Epithelial cell of prostate (primary cell): ENCODE results near the gene CD300LF.

Experiments used
- DNase-seq: peaks from one replicate; pipeline ENCODE4 v3.0.0-alpha.2; 2011; ENCODE audit warnings: low read depth, low spot score
- H3K27ac ChIP-seq: fragments of 450-650 bp; 2 replicates; pipeline ENCODE4 v1.5.1; 2017; ENCODE audit warnings: mild to moderate bottlenecking

CD300LF gene

DNA sequence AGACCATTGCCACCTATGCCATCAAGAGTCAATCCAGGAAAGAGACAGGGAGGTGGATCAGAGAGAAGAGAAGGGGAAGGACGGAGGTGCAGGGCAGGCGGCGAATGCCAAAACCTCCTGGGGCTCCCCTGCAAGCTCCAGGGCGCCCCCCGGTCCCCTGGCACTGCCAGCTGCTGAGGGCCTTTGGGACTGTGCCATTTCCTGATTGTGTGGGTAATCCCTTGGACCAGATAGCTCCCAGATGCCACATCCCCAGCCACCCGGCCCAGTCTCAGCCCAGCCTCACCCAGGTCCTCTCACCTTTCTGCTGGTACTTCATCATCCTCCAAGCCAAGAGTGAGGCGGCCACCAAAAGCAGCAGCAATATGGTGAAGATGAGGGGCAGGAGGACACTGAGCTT lies 14.7 kb downstream of the CD300LF start:
- H3K27ac ChIP-seq, result no peak overlapping the region
- DNase-seq, result no peak

DNA sequence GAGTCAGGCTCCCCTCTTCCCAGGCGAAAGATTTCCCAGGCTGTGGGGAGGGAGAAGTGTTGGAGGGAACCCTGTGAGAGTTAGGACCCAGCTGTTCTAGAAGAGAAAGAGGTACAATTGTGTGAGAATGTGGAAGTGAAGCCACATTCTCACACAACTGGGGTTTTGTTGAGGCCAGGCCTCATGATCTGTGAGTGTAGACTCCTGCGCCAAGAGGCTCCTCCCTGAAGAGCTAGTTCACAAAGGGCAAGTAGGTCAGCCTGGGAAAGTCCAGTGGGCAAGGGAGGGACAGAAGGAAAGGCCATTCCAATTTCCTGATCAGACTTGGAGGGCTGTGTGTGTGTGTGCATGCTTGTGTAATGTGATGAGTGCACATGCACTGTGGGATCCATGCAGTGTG lies 15.2 kb downstream of the CD300LF start:
- no peak for DNase-seq

DNA sequence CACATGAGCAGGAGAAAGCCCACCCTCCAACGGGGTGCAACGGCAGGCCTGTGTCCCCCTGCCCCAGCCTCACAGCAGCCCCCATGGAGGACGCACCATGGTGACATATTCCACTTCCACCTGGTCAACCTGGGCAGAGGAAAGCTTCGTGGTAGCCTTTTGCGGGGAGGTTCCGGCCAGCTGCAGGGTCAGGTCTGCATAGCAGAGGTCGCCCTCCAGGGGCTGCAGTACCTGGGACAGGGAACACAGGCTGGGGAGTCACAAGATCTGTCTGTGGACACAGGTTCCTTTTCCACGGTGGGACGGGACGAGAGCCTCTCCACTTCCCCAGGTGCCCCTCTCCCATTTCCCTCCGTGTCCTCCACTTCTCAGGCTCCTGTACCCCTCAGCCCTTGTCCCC lies 17.1 kb downstream of the CD300LF start:
- no peak overlapping the region for H3K27ac ChIP-seq
- no peak for DNase-seq

More for the DNA sequence above, 15.2 kb downstream of the CD300LF start:
- no peak overlapping the region for H3K27ac ChIP-seq

DNA sequence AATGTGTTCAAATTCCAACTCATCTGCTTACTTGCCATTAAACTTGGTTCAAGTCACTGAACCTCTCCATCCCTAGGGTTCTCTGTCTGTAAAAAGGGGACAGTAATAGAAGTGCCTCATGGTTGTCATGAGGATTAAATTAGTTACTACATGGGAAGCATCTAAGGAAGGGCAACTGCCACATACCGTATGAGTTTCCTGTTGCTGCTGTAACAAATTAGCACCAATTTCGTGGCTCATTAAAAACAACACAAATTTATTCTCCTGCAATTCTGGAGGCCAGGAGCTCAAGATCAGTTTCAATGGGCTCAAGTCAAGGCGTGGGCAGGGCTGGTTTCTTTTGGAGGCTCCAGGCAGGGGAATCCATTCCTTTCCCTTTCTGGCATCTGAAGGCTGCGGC lies 18.6 kb downstream of the CD300LF start:
- DNase-seq, result no peak
- H3K27ac ChIP-seq, result no peak overlapping the region

DNA sequence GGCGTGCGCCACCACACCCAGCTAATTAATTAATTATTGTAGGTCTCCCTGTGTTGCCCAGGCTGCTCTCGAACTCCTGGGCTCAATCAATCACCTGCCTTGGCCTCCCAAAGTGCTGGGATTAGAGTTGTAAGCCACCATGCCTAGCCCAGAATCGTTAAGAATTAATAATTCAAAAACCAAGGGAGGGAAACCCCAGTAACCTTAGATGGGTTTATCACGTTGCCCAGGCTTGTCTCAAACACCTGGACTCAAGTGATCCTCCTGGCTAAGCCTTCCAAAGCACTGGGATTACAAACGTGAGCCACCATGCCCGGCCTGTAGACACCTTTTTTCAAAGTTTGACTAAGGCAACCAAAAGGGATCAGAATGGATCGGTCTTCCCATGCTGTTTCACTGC lies 21.6 kb downstream of the CD300LF start:
- no peak for DNase-seq
- H3K27ac ChIP-seq, result no peak overlapping the region

DNA sequence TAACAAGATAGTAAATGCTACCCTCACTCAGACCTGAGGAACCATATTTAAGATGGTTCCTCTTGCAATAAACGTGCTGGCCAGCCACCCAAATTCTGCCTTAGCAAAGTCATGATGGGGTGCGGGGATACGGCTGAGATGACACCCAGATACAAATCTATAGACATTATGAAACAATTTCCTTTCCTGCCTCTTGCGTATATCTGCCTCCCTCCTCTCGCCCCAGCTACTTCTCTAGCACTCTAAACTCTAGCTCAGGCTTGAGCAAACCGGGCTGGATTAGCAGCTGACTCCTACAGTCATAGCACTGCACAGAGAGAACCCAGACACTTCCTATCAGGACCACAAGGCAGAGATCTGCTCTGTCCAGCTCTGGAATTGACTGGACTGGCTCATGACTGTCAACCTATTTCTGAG lies 22.3 kb downstream of the CD300LF start:
- no peak for DNase-seq
- no peak overlapping the region for H3K27ac ChIP-seq

DNA sequence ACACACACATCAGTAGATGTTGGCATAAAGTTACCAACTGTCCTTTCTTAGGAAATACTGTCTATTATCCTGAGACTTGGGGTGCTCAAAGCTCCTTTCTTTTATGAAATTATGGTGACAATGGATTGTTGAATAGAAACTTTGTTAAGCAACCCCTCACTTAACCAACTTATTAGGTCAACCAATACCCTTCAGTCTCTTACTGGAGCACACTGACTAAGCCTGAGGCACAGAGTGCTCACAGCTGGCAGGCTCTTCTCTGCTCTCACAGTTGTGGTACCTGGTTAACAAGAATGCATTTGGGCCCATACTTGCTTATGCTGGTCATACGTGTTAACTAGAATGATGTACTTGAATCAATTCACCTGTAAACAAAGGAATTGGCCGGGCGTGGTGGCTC lies 24.8 kb downstream of the CD300LF start:
- no peak overlapping the region for H3K27ac ChIP-seq
- DNase-seq, result no peak

DNA sequence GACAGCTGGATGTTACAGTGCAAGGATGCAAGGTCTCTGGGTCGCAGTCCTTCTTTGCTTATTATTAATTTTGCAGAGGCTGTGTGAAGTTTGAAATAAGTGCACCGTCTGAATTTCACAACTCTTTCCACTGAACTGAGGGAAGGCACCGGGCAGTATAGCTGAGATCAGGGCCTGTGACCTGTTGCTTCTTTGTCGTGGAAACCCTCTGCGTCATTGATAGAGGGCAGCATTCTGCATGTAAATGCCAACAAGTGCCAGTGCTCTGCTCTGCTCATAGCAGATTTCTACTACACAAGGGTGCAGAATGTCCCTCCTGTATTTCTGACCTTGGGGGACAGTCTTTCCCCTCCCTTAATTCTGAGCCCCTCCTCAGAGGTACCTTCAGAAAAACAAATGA lies 26.0 kb downstream of the CD300LF start:
- H3K27ac ChIP-seq, result no peak overlapping the region
- no peak for DNase-seq

DNA sequence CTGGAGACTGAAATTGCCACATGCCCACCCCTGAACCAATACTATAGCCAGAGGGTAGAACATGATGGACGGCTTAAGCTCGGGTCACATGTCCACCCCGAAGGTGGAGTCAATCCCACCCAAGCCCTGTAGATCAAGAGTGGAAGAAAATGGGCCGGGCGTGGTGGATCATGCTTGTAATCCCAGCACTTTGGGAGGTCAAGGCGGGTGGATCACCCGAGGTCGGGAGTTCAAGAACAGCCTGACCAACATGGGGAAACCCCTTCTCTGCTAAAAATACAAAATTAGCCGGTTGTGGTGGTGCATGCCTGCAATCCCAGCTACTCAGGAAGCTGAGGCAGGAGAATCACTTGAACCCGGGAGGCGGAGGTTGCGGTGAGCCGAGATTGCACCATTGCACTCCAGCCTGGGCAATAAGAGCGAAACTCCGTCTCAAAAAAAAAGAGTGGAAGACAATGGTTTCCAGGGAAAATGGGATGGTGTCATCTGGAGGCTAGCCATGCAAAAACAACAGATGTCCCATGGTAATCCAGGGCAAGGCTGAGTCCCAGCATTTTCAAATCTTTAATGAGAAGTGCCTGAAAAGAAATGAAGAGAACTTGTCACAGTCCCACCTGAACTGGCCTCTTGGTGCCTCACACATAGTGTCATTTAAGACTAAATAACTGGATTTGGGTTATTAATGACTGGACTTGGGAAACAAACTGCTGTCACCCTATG lies 30.1 kb downstream of the CD300LF start:
- H3K27ac ChIP-seq, result no peak overlapping the region
- DNase-seq, result no peak

DNA sequence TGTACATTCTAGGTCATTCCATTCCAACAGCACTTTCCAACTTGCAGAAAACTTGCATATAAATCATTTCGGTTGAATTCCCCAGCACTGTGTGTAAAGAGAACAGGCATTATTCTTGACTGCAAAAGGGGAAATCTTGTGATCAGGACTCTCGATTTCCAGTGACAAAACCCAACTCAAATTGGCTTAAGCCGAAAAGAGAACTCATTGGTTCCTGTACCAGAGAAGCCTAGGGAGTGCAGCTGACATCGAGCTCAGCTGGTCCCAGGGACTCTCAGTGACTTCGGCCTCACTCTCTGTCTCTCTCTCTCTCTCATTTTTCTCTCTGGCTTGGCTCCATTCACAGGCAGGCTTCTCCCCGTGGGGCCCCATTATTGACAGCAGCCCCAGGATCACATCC lies 30.7 kb downstream of the CD300LF start:
- no peak overlapping the region for H3K27ac ChIP-seq
- no peak for DNase-seq

DNA sequence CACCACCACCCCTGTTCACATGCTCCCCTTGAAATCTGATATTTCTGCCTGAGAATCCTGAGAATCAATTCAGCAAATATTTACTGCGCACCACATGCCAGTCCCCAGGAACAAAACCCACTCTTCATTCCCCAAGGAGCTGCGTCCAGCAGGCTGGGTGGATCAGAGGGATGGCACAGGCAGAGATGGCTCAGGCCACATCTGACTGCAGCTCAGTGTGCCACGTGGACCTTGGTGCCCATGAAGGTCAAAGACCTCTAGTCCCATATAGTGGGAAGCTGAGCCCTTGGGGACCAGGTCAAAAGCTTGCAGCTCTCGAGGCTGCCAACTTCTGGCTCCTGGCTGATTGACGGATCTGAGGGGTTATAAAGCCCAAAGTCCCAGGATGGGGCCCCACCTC lies 31.8 kb downstream of the CD300LF start:
- no peak overlapping the region for H3K27ac ChIP-seq

DNA sequence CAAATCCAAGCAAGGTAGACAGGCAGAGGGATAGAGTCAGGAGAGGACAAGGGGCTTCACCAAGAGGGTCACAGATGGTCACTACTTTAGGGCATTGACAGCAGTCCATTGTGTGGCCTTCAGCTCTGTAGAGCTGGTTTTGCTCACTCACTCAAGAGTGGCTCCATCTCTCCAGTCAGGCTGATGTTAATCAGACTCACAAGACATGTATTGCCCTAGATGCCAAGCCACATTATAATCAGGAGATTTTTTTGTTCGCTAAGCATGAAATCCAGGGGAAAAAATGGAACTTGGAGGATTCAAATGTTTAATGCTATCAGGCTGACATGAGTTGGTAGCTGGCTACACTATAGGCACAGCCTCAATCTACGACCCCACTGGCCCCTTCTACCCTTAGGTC lies 32.5 kb downstream of the CD300LF start:
- H3K27ac ChIP-seq, result no peak overlapping the region
- DNase-seq, result no peak

More for the DNA sequence above, 31.8 kb downstream of the CD300LF start:
- no peak for DNase-seq

DNA sequence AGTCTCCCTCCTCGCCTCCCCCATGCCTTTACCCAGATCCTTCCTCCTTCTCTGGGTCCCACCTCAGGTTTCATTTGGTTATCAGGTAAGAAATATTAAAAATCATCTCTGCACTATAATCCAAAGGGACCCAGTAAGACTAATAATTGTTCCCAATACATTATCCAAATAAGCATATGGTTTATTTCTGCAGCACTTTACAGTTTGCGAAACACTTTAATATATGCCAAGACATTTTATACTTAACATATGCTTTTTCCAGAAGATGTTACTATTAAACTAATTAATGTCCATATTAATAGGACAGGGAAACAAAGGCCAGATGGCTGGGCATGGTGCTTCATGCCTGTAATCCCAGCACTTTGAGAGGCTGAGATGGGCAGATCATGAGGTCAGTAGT lies 33.3 kb downstream of the CD300LF start:
- no peak overlapping the region for H3K27ac ChIP-seq
- DNase-seq, result no peak

DNA sequence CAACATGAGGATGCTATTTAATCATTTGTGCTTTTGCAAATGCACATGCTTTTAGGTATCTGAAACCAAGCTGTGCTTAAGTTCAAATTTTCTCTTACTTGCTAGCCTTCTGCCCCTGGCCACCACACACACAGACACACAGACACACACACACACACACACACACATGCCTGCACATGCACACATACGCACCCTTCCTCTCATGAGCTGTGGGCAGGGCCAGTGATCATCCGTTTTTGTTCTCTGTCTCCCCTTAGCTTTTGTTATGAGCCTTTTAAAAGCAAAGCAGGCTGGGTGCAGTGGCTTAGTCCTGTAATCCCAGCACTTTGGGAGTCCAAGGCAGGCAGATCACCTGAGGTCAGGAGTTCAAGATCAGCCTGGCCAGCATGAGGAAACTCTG lies 34.2 kb downstream of the CD300LF start:
- DNase-seq, result no peak
- no peak overlapping the region for H3K27ac ChIP-seq

DNA sequence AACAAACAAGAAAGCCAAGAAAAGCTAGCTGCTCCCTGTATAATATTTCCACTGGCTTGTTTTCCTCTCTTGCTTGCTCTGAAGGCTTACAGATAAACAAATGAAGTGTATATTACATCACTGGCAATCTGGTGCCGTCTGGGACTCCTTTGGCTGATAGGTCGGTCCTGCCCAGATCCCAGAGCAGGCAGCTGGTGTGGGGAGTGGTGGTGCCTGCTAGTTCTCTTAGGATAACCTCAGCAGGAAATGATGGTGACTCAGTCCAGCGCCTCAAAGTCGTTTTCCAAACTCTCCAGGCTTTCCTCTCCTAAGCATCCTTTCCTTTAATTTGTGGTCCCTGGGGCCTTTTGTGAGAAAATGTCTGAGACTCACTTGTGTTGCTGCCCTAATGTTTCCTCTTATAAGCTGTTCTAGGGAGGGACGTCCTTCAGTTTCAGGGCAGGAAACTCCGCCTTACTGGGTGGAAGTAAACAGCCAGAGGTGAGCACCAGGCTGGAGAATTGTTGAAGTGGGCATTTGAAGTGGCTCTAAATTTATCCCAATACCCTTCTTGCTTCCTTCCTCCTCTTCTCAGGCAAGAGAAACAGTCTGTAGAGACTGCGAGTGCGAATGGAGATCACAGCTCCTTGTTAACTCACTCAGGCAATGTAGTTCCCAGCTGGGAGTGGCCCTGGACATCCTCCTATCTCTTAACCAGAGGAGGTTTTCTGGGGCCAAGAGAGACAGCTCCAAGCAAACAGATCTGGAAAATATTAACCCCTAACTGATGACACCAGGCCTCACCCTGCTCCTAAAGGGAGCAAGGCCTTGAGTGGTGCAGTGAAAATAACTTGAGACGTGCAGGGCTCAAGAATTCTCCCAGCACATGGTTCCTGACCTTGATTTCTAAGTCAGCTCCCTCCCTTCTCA lies 34.9 kb downstream of the CD300LF start:
- no peak for DNase-seq
- no peak overlapping the region for H3K27ac ChIP-seq

DNA sequence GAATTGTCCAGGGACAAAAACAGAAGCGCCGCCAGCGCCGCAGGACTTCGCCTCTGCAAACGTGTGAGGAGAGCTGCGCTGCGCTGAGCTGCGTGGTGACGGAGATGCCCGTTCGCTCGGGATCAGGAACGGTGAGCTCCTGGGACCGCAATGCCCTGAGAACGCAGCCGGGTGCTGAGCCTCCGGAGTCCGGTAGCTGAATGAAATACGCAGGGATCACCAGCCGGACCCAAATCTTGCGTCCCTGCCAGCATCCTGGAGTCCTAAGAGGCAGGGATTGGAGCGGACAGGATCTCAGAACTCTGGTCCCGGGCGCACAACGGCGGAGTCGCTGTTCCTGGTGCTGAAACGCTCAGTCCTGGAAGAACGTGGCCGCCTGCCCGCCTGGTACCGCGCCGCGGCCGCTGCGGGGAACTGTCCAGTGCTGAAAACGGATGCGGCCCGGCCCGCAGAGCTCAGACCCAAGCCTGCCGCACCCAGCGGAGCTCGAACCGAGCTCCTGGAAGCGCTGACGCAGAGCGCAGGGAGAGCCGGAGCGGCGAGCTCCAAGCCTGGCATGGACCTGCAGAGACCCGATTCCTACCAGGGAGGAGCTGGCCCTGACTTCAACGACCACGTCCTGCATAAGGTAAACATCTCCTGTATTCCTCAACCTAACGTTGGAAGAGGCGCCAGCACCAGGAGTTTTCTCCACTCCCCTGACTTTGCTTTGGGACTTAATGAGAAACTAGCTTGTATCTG lies 41.5 kb downstream of the CD300LF start:
- H3K27ac ChIP-seq, result no peak overlapping the region
- DNase-seq, result no peak

DNA sequence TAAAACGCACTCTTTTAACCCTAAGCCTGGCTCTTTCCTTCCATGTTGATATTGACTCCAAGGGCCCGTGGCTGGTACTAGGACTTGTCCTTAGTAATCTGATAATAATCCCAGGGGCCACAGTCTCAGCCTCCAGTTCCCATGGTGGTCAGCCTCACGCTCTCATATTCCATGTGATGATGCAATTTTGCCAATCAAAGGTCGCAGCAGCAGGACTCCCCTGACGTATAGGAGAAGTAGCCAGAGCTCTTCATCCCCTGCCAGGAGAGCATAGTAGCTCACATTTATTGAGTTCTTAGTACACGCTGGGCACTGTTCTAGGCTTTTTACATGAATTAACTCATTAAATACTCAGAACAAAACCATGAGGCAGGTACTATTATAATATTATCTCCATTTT lies 42.4 kb downstream of the CD300LF start:
- DNase-seq, result no peak
- H3K27ac ChIP-seq, result no peak overlapping the region

DNA sequence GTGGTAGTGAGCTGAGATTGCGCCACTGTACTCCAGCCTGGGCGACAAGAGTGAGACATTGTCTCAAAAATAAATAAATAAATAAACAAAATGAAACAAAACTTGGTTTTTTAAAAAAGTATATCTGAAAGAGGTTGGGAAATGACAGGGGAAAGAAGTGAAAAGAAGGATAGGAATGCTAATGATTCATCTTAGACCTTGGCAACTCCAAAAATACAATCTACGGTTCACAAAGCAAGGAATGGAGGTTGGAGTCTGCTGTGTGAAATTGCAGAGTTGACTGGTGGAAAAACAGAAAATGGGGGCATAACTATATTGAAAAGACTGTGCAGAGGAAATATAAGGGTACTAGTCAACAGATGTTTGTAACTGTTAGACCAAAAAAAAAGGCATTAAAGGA lies 49.2 kb downstream of the CD300LF start:
- no peak overlapping the region for H3K27ac ChIP-seq

DNA sequence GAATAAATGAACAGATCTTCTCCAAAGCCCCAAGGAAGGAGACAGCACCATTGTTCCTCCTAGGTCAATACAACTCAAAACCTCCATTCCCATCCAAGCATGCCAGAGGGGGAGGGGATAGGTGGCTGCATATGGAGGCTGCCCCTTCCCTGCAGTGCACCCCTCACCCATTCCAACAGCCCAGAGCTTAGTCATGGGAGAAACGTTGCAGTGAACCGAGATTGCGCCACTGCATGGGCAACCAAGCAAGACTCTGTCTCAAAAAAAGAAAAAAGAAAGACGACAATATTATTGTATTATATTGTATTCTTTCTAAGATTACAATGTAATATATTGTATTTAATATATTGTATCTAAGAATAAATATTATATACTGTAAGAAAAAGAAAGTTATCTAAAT lies 52.8 kb downstream of the CD300LF start:
- H3K27ac ChIP-seq, result no peak overlapping the region
- DNase-seq, result no peak

More for the DNA sequence above, 49.2 kb downstream of the CD300LF start:
- DNase-seq, result no peak

DNA sequence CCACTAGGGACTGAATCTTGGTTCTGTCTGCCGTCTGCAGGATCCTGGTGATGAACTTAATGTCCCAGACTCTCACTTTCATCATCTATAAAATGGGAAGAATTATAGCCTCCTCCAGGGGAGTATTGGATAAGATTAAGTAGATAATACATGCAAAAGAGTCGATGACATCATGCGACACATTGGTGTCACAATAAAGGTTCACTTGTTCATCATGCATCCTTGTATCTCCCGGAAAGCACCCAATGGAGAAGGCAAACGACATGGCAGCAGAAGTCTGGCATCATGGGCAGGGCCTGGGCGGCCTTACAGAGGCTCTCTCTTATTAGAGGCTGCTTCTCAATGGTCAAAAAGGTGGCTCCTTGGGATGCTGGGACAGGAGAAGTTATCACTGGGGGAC lies 54.1 kb downstream of the CD300LF start:
- DNase-seq, result no peak

DNA sequence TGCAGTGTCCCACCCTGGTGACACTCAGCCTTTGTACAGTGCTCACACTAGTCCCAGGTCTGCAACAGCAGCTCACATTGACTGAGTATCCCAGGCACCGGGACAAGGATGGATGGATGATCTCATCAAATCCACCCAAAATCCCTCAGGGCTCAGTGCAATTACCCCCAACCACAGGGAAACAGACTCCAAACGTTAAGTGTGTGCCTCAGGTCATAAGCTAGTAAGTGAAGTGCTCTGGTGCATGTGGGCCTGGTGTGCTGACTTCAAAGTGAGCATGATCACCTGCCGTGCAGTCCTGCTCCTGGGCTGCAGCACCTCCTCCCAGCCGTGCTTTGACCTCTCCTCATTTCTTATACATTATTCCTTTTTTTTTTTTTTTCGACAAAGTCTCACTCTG lies 58.0 kb downstream of the CD300LF start:
- DNase-seq, result no peak

More for the DNA sequence above, 54.1 kb downstream of the CD300LF start:
- no peak overlapping the region for H3K27ac ChIP-seq

More for the DNA sequence above, 58.0 kb downstream of the CD300LF start:
- no peak overlapping the region for H3K27ac ChIP-seq
